K562 (cell line): ENCODE measurements around the gene PLD3. TPM values are rescaled to one million over a fixed set of nuclear protein-coding genes. Genes with fewer than 3 reads are reported as not detected.
A peak's percentile ranks its signal among the peaks of the same experiment; 100 is the strongest.

Experiments used
- BHLHE40 ChIP-seq: IDR thresholded peaks from 2 replicates; pipeline ENCODE4 v1.6.1; 2011; ENCODE audit warnings: low read length, improper control_type of control experiment
- CUX1 ChIP-seq: fragments of 200-800 bp; sonication (Bioruptor generic); IDR thresholded peaks from 2 replicates; pipeline ENCODE4 v1.6.1; 2016; ENCODE audit warnings: missing genetic modification characterization, missing compliant biosample characterization
- HDAC2 ChIP-seq: fragments of 450-650 bp; IDR thresholded peaks from 2 replicates; pipeline ENCODE4 v1.6.1; 2016; ENCODE audit warnings: mild to moderate bottlenecking
- HNRNPL ChIP-seq: fragments of 200-400 bp; formaldehyde crosslinking; IDR thresholded peaks from 2 replicates; pipeline ENCODE4 v1.6.1; 2017; ENCODE audit warnings: low read depth, mild to moderate bottlenecking, low read length
- PHF20 ChIP-seq: fragments of 450-650 bp; IDR thresholded peaks from 2 replicates; pipeline ENCODE4 v1.6.1; 2018; ENCODE audit not compliant: partially characterized antibody
- TAF7 ChIP-seq: fragments of 450-650 bp; IDR thresholded peaks from 2 replicates; pipeline ENCODE4 v1.6.1; 2016; ENCODE audit warnings: missing genetic modification characterization, missing compliant biosample characterization
- TCF15 ChIP-seq: fragments of 250-450 bp; sonication (Bioruptor Pico); IDR thresholded peaks from 2 replicates; pipeline ENCODE4 v1.8.0; 2022; ENCODE audit warnings: moderate library complexity, mild to moderate bottlenecking, inconsistent platforms
- TEAD4 ChIP-seq, 2 experiments: sonication (generic) in 1 of 2; formaldehyde crosslinking in 1 of 2; IDR thresholded peaks; 2 replicates each; pipeline versions ENCODE4 v1.6.1 to v1.8.0; 2012 to 2022; ENCODE audit warnings: borderline replicate concordance in 1 of 2, inconsistent platforms in 1 of 2, low read length in 1 of 2, mild to moderate bottlenecking in 1 of 2, missing genetic modification reagents in 1 of 2
- THRB ChIP-seq: fragments of 450-650 bp; formaldehyde crosslinking; conservative IDR thresholded peaks from 2 replicates; pipeline ENCODE4 v1.4.0; 2022; ENCODE audit warnings: mild to moderate bottlenecking, missing genetic modification characterization
- ZBTB2 ChIP-seq: fragments of 450-650 bp; IDR thresholded peaks from 2 replicates; pipeline ENCODE4 v1.6.1; 2016; ENCODE audit warnings: antibody characterized with exemption
- ZMIZ1 ChIP-seq, 2 experiments: fragments of 150-350 bp in 1 of 2; IDR thresholded peaks; 2 replicates each; pipeline ENCODE4 v1.6.1; 2012 to 2016; ENCODE audit warnings: low read depth in 2 of 2, low read length in 2 of 2, mild to moderate bottlenecking in 1 of 2, moderate library complexity in 1 of 2
- ZNF75A ChIP-seq: fragments of 450-650 bp; formaldehyde crosslinking; IDR thresholded peaks from 2 replicates; pipeline ENCODE4 v1.4.0; 2020; ENCODE audit warnings: mild to moderate bottlenecking
- polyA plus RNA-seq, 8 experiments: library from polyadenylated mRNA; depleted of rRNA in 4 of 8; stranded (reverse) in 5 of 8; unstranded in 3 of 8; fragments of >200 nt; fragmentation: Nextera tagmentation in 2 of 8; fragmentation: Illumina TruSeq in 1 of 8; extraction: Ambion mirVana in 2 of 8; extraction: Trizol in 1 of 8; gene quantifications; 2 replicates each; pipeline versions ENCODE4 v1.2.1 to v1.2.3, GENCODE V29; 2011 to 2014; ENCODE audit warnings: inconsistent platforms in 1 of 8, missing spikeins in 1 of 8
- total RNA-seq, 7 experiments: library from RNA; depleted of rRNA in 6 of 7; stranded (reverse); fragments of >200 nt in 6 of 7; fragmentation: Illumina TruSeq in 2 of 7; extraction: Trizol in 2 of 7; gene quantifications; 2 replicates each; pipeline versions ENCODE4 v1.2.1 to v1.2.3, GENCODE V29; 2011 to 2021; ENCODE audit warnings: low replicate concordance in 1 of 7

The PLD3 gene
- total and polyA plus RNA-seq, 9 of the 15 experiments (the other 6 are each of a cell fraction or from before 2014, with no cell fraction given): 2.3 to 128 (median 72.7) TPM

GRCh38 chr19:40425450-40426287 is 77.2 kb downstream of the PLD3 start, which contains the start of gene SERTAD1 (continued):
- TF ChIP-seq TAF7: peak; percentile 77
- peak; percentile 53 for TF ChIP-seq PHF20
- TF ChIP-seq ZBTB2: peak; percentile 83; the same call in 1 of the 2 replicates
- no peak for TF ChIP-seq CUX1 (CRISPR knock-in tag)
- TF ChIP-seq ZNF75A (CRISPR knock-in tag): no peak
- no peak for TF ChIP-seq TCF15 (CRISPR knock-in tag)
- TF ChIP-seq BHLHE40: peak; percentile 77
- TF ChIP-seq TEAD4 (IDR thresholded peaks at IDR 0.05; ENCODE audit: low read length): 0 out of 2 replicates have a peak, but pooled peaks have one; percentile 4
- TF ChIP-seq TEAD4 (CRISPR knock-in tag; IDR thresholded peaks at IDR 0.05; ENCODE audit: borderline replicate concordance): no peak
- peak; percentile 66; the same call in 1 of the 2 replicates for TF ChIP-seq THRB
- TF ChIP-seq HNRNPL: peak; percentile 14; the same call in 1 of the 2 replicates
- TF ChIP-seq HDAC2: peak; percentile 34
- peak in 1 of 2 experiments; percentile 11; a peak in 1 of 4 replicates for TF ChIP-seq ZMIZ1 (IDR thresholded peaks at IDR 0.05; ENCODE audit: low read depth in 2 of 2, low read length in 2 of 2)
